WERI-Rb-1 (cell line): ENCODE results near the gene ECE2.

Experiments used
- DNase-seq: peaks from one replicate; pipeline ENCODE4 v3.0.0-alpha.2; 2020
- H3K27ac ChIP-seq: fragments of 250-450 bp; sonication (Bioruptor Pico); 2 replicates; pipeline ENCODE4 v1.5.1; 2020; ENCODE audit warnings: mild to moderate bottlenecking, moderate library complexity
- H3K27me3 ChIP-seq: fragments of 250-450 bp; sonication (Bioruptor Pico); 2 replicates; pipeline ENCODE4 v1.5.1; 2021; ENCODE audit warnings: mild to moderate bottlenecking, low read depth, moderate library complexity; ENCODE audit not compliant: insufficient read depth, severe bottlenecking
- H3K36me3 ChIP-seq: fragments of 250-450 bp; sonication (Bioruptor Pico); 2 replicates; pipeline ENCODE4 v1.5.1; 2020; ENCODE audit warnings: mild to moderate bottlenecking, moderate library complexity
- H3K4me3 ChIP-seq: 2 replicates; pipeline ENCODE4 v1.5.1; 2011; ENCODE audit warnings: low read depth, mild to moderate bottlenecking, control low read depth, low read length
- H3K9me3 ChIP-seq: fragments of 250-450 bp; sonication (Bioruptor Pico); 2 replicates; pipeline ENCODE4 v1.5.1; 2021; ENCODE audit warnings: mild to moderate bottlenecking, moderate library complexity; ENCODE audit not compliant: severe bottlenecking
- CTCF ChIP-seq: IDR thresholded peaks from 2 replicates; pipeline ENCODE4 v1.5.1; 2011; ENCODE audit warnings: low read depth, mild to moderate bottlenecking, control low read depth, inconsistent platforms, low read length

Gene ECE2

GRCh38 chr3:184308744-184309143 lies 32.9 kb downstream of the ECE2 start:
- DNase-seq, result no peak
- H3K36me3 ChIP-seq, result peaks cover 53% of the 10 kb centered on the region
- H3K9me3 ChIP-seq, result no peaks in the 10 kb centered on the region
- H3K27me3 ChIP-seq, result no peaks in the 10 kb centered on the region
- no peak overlapping the region for H3K4me3 ChIP-seq
- no peak overlapping the region for H3K27ac ChIP-seq
- no peak for TF ChIP-seq CTCF

- Histone ChIP-seq H3K27me3 (no peaks in the 10 kb centered on the region), H3K9me3 (no peaks in the 10 kb centered on the region), H3K36me3 (peaks cover 36% of the 10 kb centered on the region), H3K27ac (no peak overlapping the region), H3K4me3 (no peak overlapping the region)
- no peak for DNase-seq
- no peak for TF ChIP-seq CTCF
Observed at GRCh38 chr3:184311633-184312032, 35.8 kb downstream of the ECE2 start.

GRCh38 chr3:184314363-184314699 lies 38.5 kb downstream of the ECE2 start, which contains the start of gene EIF4G1:
TSS of gene EIF4G1 (plus strand) at chr3:184314606. CDS start at chr3:184315797, 1,191 bp downstream.
- peak; percentile 95 for DNase-seq
- Histone ChIP-seq H3K36me3 (peaks cover 39% of the 10 kb centered on the region), H3K9me3 (no peaks in the 10 kb centered on the region), H3K4me3 (peak within 1 kb of the TSS; percentile 65), H3K27me3 (no peaks in the 10 kb centered on the region), H3K27ac (peak within 1 kb of the TSS; percentile 93)
- no peak for TF ChIP-seq CTCF

GRCh38 chr3:184314700-184315542 lies 39.1 kb downstream of the ECE2 start:
- Histone ChIP-seq H3K27me3 (no peaks in the 10 kb centered on the region), H3K36me3 (peaks cover 43% of the 10 kb centered on the region), H3K4me3 (peak overlapping the region; percentile 65), H3K9me3 (no peaks in the 10 kb centered on the region), H3K27ac (peak overlapping the region; percentile 93)
- DNase-seq, result peak; percentile 52
- TF ChIP-seq CTCF, result no peak

GRCh38 chr3:184315543-184315867 lies 39.7 kb downstream of the ECE2 start:
- Histone ChIP-seq H3K4me3 (peak overlapping the region; percentile 65), H3K27ac (peak overlapping the region; percentile 93), H3K36me3 (peaks cover 48% of the 10 kb centered on the region), H3K27me3 (no peaks in the 10 kb centered on the region), H3K9me3 (no peaks in the 10 kb centered on the region)
- DNase-seq, result no peak
- TF ChIP-seq CTCF, result no peak
